ENCODE data around the gene IL22.

The IL22 gene

GRCh38 chr12:68253504-68253903 lies at the start of gene IL22:
TSS of gene IL22 (minus strand) at chr12:68253604. CDS start at chr12:68253448, 156 bp downstream.
- DNase-seq = no peak

- no peak for DNase-seq
These were observed 44.5 kb upstream of the IL22 start for GRCh38 chr12:68297929-68298328.

GRCh38 chr12:68294251-68294650 lies 40.8 kb upstream of the IL22 start:
- no peak for DNase-seq

- DNase-seq = no peak
These were observed 39.9 kb upstream of the IL22 start for GRCh38 chr12:68293347-68293746.

- DNase-seq = no peak
These were observed 38.9 kb upstream of the IL22 start for GRCh38 chr12:68292151-68292943.

GRCh38 chr12:68291396-68292036 lies 38.1 kb upstream of the IL22 start:
- no peak for DNase-seq

- no peak for DNase-seq
These were observed 36.7 kb upstream of the IL22 start for GRCh38 chr12:68290126-68290525.

GRCh38 chr12:68287106-68287505 lies 33.7 kb upstream of the IL22 start:
- DNase-seq = no peak

- DNase-seq = no peak
These were observed 33.0 kb upstream of the IL22 start for GRCh38 chr12:68286396-68286795.

GRCh38 chr12:68285541-68285940 lies 32.1 kb upstream of the IL22 start:
- no peak for DNase-seq

GRCh38 chr12:68281322-68282077 lies 28.1 kb upstream of the IL22 start:
- no peak for DNase-seq

GRCh38 chr12:68280240-68280639 lies 26.8 kb upstream of the IL22 start:
- DNase-seq = no peak

GRCh38 chr12:68279227-68280054 lies 26.0 kb upstream of the IL22 start:
- no peak for DNase-seq

- no peak for DNase-seq
These were observed 23.1 kb upstream of the IL22 start for GRCh38 chr12:68276402-68276930.

GRCh38 chr12:68272732-68273131 lies 19.3 kb upstream of the IL22 start:
- DNase-seq = no peak

GRCh38 chr12:68271346-68271745 lies 17.9 kb upstream of the IL22 start:
- no peak for DNase-seq

- DNase-seq = no peak
These were observed 17.0 kb upstream of the IL22 start for GRCh38 chr12:68270358-68270757.

GRCh38 chr12:68269779-68270178 lies 16.4 kb upstream of the IL22 start:
- no peak for DNase-seq

- DNase-seq = no peak
These were observed 15.6 kb upstream of the IL22 start for GRCh38 chr12:68268967-68269366.

GRCh38 chr12:68267892-68268396 lies 14.5 kb upstream of the IL22 start:
- no peak for DNase-seq

GRCh38 chr12:68264857-68265256 lies 11.5 kb upstream of the IL22 start:
- no peak for DNase-seq

- no peak for DNase-seq
These were observed 10.9 kb upstream of the IL22 start for GRCh38 chr12:68264158-68264855.
